ENCODE results near the gene ACKR2. TPM values are rescaled to one million over a fixed set of nuclear protein-coding genes. Genes with fewer than 3 reads are reported as not detected.
A peak's percentile ranks its signal among the peaks of the same experiment; 100 is the strongest.

Gene ACKR2
- total RNA-seq, 1 donor from 2014 or later = 19.0 TPM

DNA sequence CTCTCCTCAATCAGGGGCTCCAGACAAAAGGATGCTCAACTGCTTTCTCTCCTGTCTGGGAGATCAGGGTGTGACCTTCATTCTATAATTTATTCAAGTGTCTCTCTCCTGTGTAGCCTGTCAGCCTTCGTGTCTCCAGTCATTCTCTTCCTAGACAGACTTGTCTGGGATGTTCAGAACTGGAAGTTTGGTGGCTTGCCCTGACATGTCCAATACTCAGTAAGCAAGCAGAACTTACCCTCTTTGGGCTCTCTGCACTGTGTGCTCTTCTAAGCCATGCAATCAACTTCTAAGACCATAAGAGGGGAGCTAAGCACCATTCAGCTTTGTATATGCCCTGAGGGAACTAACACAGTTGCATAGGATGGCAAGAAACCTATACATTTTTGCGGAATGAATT, 14.1 kb downstream of the ACKR2 start:
- DNase-seq (ENCODE audit: low spot score) (no peak), ATAC-seq (no peak)
- intact Hi-C loops (cut with DNase I) = no loop called here

DNA sequence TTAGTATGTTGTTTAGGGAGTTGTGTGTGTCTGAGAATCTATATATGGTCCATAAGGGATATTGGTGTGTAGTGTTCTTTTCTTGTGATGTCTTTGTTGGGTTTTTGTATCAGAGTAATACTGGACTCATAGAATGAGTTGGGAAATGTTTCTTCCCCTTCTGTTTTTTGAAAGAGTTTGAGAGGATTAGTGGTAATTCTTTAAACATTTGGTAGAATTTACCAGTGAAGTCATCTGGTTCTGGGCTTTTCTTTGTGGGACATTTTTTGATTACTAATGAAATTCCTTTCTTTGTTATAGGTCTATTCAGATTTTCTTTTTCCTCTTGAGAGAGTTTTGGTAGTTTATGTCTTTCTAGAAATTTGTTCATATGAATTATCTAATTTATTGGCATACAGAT, 16.9 kb downstream of the ACKR2 start:
- DNase-seq (ENCODE audit: low spot score) = no peak
- no peak for ATAC-seq
- intact Hi-C loops (cut with DNase I) = no loop called here

DNA sequence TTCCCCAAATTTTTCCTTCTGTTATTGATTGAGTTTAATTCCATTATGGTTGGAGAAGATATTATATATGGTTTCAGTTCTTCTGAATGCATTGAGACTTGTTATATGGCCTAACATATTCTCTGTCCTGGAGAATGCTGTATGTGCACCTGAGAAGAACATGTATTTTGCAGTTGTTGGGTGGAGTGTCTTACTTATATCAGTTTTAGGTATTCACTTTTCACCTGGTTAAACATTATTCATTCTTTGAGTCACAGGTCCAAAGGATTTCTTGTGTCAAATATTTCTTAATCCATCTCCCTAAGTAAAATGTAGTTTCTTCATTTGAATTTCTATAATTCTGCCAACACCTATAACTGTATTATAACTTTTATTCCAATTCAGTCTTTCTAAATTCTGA, 17.8 kb downstream of the ACKR2 start:
- ATAC-seq (no peak), DNase-seq (ENCODE audit: low spot score) (no peak)
- intact Hi-C loops (cut with DNase I) = no loop called here

DNA sequence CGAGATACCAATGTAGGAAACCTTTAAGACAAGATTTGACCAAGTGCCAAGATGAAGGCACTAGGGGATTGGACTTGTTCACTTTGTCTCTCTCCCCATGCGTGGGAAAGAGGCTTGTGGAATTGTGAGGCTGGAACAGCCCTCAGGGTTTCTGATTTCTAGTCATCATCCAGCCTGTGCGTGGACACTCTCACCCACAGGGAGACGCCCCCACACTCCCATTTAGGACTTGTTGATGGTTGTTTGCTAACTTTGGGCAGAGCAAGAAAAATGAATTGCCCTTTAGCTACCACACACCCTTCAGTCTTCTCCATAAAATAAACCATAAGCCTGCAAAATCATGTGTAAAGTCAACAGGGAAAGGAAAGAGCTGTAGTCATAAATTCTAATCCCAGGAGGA, 18.4 kb downstream of the ACKR2 start:
- no peak for ATAC-seq
- DNase-seq (ENCODE audit: low spot score) = no peak
- intact Hi-C loops (cut with DNase I) = no loop called here

DNA sequence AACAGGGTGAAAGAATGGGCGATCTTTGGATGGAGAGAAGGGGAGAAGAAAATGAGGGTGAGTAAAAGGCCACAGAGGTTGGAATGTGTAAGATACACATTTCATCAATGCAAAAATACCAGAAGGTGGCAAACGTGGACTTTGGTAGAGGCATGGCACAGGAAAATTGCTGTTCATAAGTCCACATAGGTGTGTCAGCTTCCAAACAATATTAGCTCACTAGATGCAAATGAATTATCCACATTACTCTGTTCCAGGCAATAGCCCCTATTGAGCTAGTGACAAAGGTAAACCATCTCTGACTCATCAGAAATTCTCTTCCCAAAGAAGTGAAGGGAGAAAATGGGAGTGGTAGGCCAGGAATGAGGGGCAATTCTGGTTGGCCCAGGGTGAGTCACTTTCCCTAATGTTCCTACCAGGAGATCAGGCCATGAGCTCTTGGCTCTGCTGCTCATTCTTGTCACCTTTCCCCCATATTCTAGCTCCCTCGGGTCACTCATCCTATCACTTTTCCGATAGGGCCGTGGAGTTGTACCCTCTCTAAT, 19.9 kb downstream of the ACKR2 start:
- intact Hi-C loops (cut with DNase I) = no loop called here
- DNase-seq (ENCODE audit: low spot score) (no peak), ATAC-seq (no peak)

DNA sequence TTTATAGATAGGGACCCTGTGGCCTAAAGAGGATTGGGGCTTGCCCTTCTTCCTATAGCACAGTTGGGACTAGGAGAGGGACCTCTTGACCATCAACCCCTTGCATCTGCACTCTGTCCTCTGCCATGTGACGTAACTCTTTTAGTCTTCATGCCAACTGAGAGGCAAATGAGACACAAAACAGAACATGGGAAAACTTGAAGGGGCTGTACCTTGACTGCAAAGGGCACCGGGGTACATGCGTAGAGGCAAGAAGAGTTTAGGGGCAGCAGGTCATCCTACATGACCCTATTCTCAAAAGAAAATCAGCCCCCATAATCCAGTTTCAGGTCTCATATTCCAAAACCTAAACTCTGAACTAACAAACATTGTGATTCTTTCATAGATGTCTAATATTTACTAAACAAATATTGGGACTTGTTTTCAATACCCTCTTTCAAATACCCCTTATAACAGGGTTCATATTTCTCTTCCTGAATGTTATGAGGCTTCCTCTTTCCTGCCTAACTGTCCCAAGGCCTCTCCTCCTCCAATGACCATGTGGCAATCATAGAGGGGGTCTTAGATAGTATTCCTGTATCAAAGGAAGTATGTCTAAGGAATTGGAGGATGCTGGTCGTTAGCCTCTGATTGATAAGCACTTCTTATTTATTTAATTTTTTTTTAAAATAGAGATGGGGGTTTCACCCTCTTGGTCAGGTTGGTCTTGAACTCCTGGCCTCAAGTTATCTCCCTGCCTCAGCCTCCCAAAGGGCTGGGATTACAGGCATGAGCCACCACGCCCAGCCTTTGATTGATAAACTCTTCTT, 20.6 kb downstream of the ACKR2 start:
- intact Hi-C loops (cut with DNase I) = loop anchor here (10.0 kb wide), 1 partner anchor 55 kb away; no protein-coding TSS in a partner anchor
- no peak for ATAC-seq
- DNase-seq (ENCODE audit: low spot score) = no peak

DNA sequence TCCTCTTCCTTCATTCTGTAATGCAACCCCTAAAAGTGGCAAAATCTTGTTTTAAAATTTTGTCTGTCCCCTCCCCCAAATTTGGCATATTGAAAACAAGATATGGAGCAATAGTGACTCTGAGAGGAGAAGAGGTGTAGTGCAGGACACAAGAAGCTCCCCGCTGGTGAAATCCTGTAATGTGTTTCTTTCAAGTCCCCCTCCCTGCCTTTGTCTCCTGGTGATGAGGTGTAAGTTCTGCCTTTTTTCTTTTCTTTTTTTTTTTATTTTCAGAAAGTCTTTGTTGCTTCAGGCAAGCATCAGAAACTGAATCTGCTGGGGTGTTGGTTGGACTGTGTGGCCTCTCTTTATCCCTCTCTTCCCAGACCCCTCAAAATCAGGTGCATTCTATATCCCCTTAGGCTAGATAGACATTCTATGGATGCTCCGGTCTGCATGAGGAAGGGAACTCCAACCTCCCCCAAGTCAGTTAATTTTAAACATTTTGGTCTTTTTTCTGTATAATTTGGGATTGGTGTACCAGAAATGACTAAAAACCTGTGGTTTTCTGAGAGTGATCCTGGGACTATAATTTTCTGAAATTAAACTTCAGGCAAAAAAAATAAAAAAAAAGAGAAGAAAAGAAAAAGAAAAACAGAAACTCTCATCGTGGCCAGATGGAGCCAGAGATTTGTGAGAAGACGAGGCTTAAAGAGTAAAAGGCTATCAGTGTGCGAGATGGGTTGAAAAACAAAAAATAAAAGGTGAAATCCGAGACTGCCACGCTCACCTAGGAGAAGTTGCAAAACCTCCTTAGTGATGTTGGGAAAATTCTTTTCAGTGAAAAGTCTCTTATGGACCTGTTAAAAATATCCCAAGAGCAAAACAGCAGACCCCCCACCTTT, 21.4 kb downstream of the ACKR2 start:
- intact Hi-C loops (cut with DNase I) = loop anchor here (10.0 kb wide), 1 partner anchor 54 kb away; no protein-coding TSS in a partner anchor

DNA sequence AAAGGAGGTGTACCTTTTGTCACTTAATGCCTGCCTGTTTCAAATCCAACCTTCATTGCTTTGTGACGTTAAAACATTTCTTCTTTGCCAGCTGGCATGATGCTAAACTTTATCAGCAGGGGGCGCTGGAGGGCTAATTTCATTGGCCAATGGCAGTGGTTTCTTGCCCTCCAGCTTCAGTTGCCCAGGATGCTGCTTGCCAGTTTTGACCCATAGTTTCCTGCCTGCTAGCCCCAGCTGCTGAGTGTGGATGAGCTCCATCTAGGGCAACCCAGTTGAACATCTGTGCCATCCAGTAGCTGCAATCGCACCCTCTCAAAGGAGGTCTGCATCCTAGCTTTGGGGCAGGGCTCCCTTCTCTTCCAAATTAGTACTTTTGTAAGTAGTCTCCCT, 22.1 kb downstream of the ACKR2 start:
- DNase-seq (ENCODE audit: low spot score) = peak; percentile 86
- intact Hi-C loops (cut with DNase I) = loop anchor here (10.0 kb wide), 1 partner anchor 53 kb away; no protein-coding TSS in a partner anchor
- ATAC-seq = peak; percentile 80

More for the DNA sequence above, 21.4 kb downstream of the ACKR2 start:
- ATAC-seq (peak; percentile 66), DNase-seq (ENCODE audit: low spot score) (no peak)

DNA sequence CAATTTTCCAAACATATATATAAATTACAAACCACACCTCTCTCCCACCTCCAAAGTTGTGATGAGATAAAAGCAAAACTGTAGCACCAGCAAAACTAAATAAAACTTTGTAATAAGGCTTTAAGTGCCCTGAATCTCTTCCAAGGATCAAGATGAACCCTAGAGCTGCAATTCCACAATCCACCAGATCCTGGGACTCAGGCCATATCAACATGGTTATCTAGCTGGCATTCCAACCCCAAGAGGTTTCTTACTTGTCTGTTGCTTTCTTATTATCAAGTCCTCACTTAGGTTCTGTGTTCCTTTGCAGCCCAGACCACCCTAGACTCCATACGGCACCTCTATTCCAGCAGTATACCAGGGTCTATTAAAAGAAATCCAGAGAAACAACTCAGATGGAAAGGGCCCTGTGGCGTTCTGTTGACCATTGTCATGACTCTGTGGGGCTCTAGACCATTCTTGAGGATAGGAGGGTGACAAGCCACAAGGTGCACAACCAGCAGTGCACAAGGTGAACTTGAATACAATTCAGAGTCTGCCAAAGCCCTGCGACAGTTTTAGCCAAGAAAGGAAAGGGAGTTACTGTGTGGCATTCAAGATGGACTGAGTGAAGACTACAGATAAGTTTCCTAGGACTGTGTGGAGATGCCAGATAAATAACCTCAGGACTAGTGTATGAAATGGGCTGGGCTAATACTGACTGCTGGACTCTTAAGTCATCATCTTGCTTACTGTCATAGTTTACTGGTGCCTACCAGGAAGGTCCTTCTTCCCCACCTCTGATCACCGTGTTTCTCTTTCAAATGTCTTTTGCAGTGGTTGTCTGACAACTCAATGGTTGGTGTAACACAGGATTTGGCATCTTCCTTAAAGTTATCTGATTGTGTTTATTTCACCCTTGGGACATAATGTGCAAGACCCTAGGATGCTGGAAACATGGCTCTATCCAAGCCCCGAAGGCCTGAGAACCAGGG, 27.2 kb downstream of the ACKR2 start:
- intact Hi-C loops (cut with DNase I) = loop anchor here (10.0 kb wide), 1 partner anchor 48 kb away; no protein-coding TSS in a partner anchor
- ATAC-seq (no peak), DNase-seq (ENCODE audit: low spot score) (no peak)

DNA sequence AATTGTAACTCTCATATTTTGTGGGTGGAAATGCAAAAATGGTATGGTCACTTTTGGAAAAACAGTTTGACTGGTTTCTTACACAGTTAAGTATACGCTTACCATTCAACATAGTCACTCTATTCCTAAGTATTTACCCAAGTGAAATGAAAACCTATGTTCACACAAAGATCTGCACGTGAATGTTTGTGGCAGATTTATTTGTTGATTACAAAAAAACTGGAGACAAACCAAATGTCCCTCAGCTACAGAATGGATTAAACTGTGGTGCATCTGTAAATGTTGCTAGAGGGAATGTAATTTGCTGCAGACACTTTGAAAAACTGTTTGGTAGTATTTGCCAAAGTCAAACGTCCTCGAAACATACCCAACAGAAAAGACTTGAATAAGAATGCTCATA, 29.3 kb downstream of the ACKR2 start:
- DNase-seq (ENCODE audit: low spot score) (no peak), ATAC-seq (no peak)

DNA sequence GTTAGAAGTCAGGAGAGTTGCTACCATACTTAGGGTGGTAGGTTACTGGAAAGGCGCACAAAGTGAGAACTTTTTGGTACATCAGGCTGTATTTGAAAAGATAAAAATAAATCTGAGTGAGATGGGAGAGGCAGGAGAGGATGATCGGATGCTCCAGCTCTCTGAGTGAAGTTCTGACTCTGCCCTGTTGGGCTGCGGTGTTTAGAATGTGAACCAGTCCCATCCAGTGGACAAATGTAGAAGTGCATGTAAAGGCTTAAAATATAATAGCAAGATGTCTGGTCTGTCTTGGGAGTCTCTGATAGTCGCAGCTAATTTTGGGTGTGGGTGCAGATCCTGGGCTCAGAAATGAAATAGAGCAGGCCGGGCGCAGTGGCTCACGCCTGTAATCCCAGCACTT, 30.4 kb downstream of the ACKR2 start:
- ATAC-seq (peak; percentile 83), DNase-seq (ENCODE audit: low spot score) (no peak)
- intact Hi-C loops (cut with DNase I) = loop anchor here (10.0 kb wide), 1 partner anchor 45 kb away; no protein-coding TSS in a partner anchor

More for the DNA sequence above, 29.3 kb downstream of the ACKR2 start:
- intact Hi-C loops (cut with DNase I) = loop anchor here (10.0 kb wide), 1 partner anchor 46 kb away; no protein-coding TSS in a partner anchor

DNA sequence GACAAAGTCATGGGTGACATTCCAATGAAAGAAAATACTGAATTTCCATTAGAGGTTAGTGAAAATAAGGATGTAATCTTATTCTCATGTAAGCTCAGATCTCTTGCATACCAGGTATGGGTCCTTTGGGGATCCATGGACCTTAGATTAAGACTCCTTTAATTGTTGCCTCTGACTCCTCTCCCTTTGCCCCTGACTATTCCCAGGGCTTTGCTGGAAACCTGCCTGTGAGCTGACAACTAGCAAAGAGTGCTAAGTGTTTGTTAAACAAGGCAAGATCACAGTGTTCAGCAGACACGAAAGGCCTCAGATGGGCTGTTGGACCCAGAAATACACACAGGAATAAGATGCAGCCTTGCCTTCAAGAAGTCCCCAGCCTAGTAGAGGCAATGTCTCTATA, 32.1 kb downstream of the ACKR2 start:
- ATAC-seq (no peak), DNase-seq (ENCODE audit: low spot score) (no peak)
- intact Hi-C loops (cut with DNase I) = no loop called here

DNA sequence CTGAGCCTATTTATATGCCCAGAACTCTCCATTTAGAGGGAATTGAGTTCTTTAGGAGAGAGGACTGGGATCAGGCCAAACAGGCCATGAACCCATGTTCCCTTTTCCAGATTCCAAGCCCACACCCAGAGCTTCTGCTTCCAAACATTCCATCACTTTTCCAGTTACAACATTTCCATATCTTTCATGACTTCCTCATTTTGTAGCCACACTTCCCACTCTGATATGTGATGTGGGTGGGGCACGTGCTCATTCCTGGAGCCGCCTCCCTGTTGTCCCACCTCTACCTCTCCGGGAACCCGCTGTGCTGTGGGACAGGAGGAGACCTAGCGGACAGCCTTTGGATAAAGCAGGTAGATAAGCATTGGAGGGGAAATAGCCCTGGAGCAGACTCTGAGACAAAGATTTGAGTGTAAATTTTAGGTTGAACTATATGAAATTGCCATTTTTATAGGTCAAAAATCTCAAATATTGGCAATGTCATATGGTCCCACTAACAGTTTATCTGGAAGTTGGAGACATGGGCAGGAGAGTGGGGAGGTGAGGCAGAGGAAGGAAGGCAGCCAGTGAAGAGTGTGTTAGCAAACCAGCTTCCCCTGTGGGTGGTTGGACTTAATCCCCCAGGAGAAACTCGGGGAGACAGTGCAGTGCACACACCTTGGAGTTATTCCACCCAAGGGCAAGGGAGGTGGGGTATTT, 34.6 kb downstream of the ACKR2 start:
- no peak for DNase-seq (ENCODE audit: low spot score)
- intact Hi-C loops (cut with DNase I) = no loop called here
- ATAC-seq = peak; percentile 71

DNA sequence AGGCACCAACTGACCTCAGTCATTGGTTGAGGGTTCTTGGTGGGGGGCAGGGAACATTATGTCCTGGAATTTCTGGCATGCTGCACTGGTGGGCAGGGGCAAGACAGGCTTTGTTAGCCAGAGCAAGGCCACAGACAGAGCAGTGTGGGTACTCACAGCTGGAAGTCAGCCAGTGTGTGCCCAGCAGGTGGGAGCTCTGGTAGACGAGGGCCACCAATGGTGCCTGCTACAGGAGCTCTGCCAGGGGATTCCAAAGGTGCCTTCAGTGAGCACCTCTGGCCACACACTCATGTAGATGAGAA, 35.1 kb downstream of the ACKR2 start:
- DNase-seq (ENCODE audit: low spot score) = no peak
- no peak for ATAC-seq
- intact Hi-C loops (cut with DNase I) = no loop called here

DNA sequence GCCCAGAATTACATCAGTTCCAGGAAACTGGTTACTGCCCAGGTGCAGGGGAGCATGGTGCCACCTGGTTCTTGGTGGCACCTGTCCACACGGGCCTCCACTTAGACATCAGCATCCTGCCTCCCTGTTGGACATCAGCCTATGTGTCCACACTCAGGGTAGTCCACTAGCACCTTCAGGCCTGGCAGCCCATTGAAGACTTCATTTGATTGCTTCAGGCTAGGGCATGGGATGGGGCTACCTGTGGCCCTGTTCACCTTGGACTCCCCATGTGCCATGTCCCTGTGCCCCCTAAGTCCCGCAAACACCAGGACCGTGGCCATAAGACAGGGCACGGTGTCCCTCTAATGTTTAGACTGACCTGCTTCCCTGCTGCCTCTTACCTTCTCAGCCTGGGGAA, 35.6 kb downstream of the ACKR2 start:
- intact Hi-C loops (cut with DNase I) = no loop called here
- DNase-seq (ENCODE audit: low spot score) (no peak), ATAC-seq (no peak)

DNA sequence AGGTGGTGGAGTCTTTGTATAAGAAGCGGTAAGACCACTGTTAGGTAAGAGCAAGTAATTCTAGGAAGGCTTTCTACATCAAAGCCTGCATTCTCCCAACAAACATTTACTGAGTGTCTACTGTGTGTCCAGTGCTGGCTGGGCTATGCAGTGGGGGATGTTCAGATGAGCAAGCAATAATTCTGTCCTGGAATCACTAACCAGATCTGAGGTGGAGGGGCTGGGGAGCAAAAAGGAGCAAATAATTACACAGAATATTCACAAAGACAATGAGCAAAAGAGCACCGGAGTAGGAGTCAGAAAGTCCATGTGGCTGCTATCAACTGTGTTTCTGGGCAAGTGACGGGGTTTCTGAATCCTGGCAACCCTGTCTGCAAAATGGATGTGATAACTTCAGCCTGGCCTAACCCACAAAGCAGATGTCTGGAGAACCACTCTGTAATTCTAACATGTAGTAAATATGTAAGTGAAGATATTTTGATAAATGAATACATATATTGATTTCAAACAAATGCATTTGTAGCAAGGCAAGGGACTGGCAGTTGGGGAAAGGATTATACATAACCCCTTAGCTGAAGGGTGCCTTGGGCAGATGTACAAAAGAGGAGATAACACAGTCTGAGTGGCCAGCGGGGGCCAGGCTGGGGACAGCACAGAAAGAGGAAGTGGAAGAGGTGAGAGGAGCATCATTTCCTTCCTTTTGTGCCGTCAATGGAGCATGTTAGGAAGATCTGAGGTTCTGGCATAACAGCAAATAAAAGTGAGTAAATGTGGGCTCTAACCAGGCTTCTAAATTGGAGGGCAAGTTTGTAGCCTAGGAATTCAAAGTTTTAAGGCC, 37.7 kb downstream of the ACKR2 start:
- intact Hi-C loops (cut with DNase I) = no loop called here
- DNase-seq (ENCODE audit: low spot score) (no peak), ATAC-seq (peak; percentile 19)

DNA sequence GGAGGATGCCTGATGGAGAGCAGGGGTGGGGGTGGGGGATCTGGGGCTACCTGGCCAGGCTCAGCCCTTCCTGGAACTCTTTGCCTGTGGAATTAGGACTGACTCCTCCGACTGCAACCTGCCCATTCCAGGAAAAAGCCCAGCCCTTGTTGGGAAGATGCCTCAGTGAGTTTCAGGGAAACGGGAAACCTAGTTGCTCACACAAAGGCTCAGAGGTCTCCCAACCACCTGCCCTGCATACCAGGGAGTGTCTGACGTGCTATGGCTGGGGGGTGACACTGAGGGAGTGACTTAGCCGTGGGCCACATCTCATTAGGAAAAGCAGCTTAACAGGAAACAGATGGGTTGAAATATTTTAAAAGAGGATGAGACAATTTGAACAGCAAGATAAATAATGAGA, 38.5 kb downstream of the ACKR2 start:
- ATAC-seq = peak; percentile 38
- DNase-seq (ENCODE audit: low spot score) = no peak
- intact Hi-C loops (cut with DNase I) = no loop called here

All from sciatic nerve (tissue), 2 donors.